CD4-positive, alpha-beta T cell treated with Interleukin-15 for 4 hours (primary cell): ENCODE data around the gene CASS4.
A peak's percentile ranks its signal among the peaks of the same experiment; 100 is the strongest.
"Not testable (repeated sequence)": the region's sequence is repeated elsewhere in the genome, so short reads cannot be mapped to it uniquely, and the experiment has no call there.

Experiments used
- DNase-seq: peaks from one replicate; pipeline ENCODE4 v3.0.0-alpha.2; 2020; ENCODE audit warnings: low spot score

Gene CASS4

DNA sequence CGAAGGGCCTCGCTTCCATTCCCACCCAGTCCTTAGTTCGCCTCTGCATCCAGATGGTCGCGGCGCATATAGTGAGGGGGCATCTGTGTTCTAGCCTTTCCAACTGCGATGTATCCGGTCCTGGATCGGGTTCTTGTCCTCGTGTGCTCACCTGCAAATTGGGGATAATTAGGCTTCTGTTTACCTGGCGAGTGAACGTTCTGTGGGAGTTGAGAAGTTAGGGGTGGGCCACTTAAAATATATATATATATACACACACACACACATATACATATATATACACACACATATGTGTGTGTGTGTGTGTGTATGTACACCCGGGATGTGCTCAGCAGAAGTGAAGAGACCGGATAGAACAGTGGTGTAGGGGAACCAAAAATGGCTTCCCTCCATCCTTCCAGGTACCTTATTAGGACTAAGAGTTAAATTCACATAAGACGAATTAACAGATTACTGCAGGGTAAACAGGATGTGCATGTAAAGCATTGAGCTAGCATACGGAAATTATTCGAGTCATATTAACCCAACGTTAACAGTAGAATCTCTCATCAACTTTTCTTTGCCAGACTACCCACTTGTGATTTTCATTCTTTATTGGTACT lies 19.1 kb upstream of the CASS4 start:
- peak; percentile 26 for DNase-seq

DNA sequence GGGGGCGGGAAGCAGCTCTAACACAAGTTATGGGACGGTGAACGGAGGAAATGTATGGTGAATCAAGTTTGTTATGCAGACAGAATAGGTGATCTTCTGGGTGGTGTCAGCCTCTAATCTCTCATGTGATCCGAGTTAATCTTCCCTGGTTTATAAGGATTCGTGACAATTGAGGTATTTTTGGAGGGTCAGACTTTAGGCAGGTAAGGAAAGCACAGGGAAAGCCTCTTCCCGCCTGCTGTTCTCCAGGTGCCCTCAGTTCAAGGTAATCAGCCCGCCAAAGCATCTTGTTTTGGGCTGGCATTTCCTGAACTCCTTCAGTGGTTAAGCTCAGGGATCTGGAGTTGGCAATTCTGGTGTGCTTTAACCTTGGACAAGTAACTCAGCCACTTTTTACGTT lies 18.4 kb upstream of the CASS4 start:
- DNase-seq, result no peak

DNA sequence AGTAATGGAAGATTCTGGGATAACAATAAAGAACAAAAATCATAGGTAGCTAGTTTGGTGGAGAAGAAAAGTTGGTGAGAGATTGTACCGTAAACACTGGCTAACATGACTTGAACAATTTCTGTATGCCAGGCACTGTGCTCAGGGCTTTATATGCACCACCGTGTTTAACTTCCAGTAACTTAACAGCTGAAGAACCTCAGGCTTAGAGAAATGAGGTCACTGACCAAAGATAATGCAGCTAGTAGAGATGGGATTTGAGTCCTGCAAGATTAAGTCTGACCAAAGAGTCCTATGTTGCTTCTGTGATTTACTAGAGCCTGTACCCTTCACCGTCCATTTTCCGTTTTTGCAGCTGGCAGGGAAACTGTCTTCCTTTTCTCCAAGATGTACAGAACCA lies 16.9 kb upstream of the CASS4 start:
- no peak for DNase-seq

DNA sequence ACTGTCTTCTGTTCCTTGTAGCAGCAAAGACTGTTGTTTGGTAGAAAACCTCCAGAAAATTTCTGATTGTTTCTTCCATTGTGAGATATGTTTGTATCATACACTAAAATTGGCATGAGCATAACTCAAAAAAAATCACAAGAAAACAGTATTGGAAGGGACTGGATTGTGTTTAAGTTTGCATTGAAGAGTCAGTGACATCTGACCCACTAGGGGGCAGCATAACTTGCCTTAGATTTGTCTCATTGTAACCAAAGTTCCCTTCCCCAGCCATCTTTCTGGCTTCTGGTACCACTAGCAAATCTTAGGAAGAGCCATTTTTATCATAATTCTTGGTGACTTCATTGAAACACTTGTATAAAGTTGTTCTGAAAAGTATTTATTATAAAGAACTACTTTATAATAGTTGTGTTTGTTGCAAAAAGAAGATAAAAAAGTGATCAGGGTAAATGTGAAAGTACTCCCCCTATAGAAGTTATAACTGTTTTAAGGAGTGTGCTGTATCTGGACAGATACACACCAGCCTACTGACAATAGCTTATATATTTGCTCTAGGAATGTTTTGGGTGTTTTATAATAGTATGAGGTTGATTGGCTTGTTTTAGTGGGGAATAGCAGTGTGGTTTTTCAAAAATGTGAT lies 11.9 kb upstream of the CASS4 start:
- DNase-seq, result peak; percentile 78

DNA sequence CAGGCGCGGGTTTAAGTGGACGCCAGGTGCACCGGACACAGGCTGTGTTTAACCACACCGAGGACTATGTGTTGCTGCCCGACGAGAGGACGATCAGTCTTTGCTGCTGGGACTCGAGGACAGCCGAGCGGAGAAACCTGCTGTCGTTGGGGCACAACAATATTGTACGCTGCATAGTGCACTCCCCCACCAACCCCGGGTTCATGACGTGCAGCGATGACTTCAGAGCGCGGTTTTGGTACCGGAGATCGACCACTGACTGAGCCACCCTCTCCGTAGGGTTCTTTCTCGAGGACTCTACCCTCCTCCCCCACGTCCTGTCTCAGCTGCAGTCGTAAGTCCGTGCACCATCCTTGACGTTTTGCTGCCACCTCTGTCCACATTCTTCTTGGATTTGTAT lies 8.6 kb upstream of the CASS4 start:
- no peak for DNase-seq

DNA sequence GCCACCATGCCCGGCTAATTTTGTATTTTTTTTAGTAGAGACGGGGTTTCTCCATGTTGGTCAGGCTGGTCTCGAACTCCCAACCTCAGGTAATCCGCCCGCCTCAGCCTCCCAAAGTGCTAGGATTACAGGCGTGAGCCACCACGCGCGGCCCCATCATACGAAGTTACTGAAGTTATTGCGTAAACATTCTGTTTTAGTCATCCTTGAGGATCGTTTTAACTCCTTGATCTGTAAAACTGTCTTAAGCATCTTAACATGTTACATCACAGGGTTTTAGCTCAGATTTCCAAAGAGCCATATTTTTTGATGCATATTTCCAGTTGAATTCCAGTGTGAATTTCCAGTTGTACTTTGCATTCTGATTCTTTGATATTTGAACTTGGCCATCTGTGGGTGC lies 6.7 kb upstream of the CASS4 start:
- not testable (repeated sequence) for DNase-seq

DNA sequence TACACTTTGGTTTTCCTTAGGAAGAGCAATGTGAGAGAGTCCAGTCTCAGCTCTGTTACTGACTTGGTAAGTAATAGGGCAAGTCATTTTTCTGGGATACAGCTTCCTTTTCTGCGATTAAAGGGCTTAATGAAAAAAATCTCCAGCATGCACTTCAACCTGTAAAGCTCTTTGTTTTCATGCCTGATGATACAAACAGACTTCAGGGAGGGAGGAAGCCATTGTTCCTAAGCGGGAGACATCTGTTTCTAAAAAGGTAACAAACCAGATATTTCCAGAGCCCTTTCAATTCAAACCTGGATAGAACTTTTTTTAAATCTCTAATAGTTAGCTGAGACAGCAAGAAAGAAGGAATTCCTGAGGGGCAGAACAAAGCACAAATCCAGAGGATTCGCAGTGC lies 5.2 kb upstream of the CASS4 start:
- DNase-seq, result no peak

GRCh38 chr20:56409521-56409920 lies 2.5 kb upstream of the CASS4 start:
- no peak for DNase-seq

DNA sequence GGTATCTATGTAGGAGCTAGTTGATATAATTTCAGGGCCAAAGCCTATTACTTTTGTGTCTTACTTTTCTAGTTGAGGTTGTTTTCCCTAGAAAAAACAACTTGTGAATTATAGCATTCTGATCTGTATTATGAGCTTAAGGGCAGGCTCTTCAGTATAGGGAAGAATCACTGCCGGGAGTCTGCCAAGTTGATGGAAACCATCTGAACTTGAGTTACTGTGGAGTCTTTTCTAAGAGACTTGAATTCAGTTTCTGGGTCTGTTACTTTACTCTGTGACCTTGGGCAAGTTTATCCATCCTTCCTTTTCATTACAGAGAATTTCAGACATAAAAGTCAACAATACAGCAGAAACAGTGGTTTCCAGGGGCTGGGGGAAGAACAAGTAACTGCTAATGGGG lies 2.1 kb upstream of the CASS4 start:
- no peak for DNase-seq

DNA sequence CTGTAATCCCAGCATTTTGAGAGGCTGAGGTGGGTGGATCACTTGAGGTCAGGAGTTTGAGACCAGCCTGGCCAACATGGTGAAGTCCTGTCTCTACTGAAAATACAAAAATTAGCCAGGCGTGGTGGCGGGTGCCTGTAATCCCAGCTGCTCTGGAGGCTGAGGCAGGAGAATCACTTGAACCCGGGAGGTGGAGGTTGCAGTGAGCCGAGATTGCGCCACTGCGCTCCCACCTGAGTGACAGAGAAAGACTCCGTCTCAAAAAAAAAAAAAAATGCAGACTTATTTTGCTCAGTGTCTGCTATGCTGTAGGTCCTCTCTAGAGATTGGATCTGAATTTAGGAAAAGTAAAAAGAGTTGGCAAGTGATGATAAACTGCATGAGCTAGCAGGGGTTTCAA lies 773 bp upstream of the CASS4 start:
- DNase-seq, result not testable (repeated sequence)

DNA sequence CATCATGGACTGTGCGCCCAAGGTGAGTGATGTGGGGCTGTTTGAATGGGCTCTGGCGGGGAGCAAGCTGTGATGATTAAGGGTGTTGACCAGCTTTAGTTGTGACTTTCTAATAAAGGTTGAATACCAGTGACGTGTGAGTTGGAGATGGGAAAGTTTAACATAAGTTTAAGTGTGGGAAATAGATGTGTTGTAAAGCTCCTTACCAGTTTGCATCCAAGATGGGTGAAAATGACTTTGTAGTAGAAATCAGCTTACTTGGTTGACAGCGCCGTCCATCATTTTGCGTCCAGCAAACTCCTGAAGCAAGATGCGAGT lies 372 bp downstream of the CASS4 start:
- no peak for DNase-seq

GRCh38 chr20:56412949-56413348 lies 889 bp downstream of the CASS4 start:
- no peak for DNase-seq

- DNase-seq, result peak; percentile 63
These were observed 3.0 kb downstream of the CASS4 start for GRCh38 chr20:56414842-56415765.

- DNase-seq, result no peak
These were observed 5.3 kb downstream of the CASS4 start for GRCh38 chr20:56417402-56417801.

DNA sequence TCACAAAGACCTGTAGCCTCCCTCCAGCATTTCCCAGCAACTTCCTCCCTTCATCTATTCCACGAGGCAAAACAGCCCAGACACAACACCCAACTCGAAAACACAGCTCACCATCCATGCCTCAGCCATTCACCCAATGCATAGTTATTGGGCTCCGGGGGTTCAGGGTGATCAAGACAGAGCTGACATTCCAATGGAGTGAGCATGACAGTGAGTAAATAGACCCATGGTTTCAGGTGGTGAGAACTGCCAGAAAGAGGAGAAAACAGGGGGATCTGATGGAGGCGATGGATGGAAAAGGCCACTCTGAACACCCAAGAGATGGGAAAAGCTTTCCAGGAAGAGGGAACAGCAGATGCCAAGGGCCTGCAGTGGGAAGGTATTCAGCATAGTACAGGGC lies 5.9 kb downstream of the CASS4 start:
- DNase-seq, result no peak

DNA sequence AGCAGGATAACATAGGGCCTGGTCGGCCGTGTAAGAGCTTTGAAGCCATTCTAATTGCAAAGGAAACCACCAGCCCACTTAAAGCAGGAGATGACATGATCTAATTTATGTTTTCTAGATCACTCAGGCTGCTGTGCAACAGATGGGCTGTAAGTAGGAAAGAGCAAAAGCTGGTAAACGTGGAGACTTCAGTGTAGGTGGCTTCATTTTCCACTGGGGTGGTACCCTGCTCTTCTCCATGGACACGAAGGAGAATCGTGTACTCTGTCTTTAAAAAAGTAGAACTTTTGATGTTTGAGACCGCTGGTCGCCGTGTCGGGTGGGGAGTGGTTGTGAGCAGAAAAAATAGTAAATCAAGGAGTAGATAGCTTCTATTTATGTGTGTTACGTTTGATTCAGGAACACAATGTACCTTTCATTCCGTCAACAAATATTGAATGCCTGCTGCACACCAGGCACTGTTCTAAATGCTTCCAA lies 6.4 kb downstream of the CASS4 start:
- DNase-seq, result no peak

- DNase-seq, result no peak
These were observed 8.0 kb downstream of the CASS4 start for GRCh38 chr20:56420028-56420427.

- DNase-seq, result no peak
These were observed 9.1 kb downstream of the CASS4 start for GRCh38 chr20:56420940-56421688.

DNA sequence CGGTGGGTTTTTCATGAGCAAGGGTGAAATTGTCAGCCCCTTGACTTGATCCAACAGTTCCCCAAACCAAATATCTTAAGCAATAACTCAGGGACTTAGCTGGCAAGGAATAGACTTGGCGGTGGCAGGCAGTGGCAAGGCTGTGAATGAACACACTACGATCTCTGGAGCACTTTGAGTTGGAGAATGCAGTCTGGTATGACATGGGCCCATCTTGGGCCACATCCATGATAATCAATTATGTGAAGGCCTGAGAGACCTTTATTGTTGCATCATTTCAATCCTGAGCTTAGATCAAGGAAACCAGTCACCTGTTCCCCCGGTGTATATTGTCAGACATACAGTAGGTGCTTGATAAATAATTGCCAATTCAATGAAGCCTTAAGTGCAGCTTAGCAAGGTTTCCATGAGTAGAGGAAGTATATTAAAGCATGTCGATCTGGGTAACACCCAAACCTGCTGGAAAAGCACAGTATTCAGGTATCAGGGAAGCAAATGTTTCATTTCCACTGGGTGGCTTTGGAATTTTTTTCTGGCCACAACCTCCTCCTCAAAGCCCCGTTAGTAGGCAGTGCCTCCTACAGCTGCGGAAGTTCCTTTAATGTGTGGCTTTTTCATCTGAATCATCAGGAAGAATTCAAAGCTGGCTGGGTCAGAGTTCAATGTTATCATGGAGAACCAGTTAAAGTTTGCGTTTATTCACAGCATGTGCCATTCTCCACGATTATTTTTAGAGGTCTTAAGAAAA lies 10.2 kb downstream of the CASS4 start:
- DNase-seq, result no peak

- no peak for DNase-seq
These were observed 10.7 kb downstream of the CASS4 start for GRCh38 chr20:56422824-56423189.

DNA sequence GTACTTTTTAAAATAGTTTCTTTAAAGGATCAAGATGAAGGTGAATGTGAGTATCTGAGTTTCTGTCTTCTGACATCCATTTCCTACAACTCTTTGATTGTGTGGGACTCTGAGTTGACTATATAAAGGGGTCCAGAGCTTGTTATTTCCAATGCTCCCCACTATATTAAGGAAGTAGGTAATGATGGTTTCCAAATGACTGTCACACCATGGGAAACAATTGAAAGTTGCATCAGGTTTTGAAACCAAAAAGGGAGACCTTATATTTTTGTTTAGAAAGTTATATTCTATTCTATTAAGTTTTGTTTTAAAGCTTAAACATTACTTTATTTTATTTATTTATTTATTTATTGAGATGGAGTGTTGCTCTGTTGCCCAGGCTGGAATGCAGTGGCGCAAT lies 11.2 kb downstream of the CASS4 start:
- no peak for DNase-seq

GRCh38 chr20:56423886-56424285 lies 11.8 kb downstream of the CASS4 start:
- no peak for DNase-seq
